Measurements from ENCODE around the gene HHAT.
"Not testable (repeated sequence)": the region's sequence is repeated elsewhere in the genome, so short reads cannot be mapped to it uniquely, and the experiment has no call there.

Gene HHAT

DNA sequence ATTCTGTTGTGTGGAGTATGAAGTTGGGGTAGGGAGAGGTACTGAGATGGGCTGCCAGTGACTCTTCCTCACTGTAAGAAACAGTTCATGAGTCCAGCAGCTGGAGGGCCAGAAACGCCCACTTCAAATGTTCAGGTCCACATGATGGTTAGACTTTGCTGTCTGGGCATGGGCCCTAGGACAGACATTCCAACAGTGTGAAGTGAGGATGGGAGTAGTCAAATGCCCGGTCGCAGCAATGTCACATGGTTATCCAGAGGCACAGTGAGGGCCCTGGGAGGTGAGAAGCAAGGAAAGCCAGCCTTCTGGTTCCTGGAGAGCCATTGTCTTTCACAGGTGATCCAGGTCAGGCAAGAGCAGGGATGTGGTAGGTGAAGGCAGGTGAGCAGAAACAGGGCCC lies 304.4 kb downstream of the HHAT start:
- no peak for ATAC-seq
- Mint-ChIP-seq H3K36me3 (no peaks in the 10 kb centered on the region), H3K4me1 (no peaks in the 10 kb centered on the region)

DNA sequence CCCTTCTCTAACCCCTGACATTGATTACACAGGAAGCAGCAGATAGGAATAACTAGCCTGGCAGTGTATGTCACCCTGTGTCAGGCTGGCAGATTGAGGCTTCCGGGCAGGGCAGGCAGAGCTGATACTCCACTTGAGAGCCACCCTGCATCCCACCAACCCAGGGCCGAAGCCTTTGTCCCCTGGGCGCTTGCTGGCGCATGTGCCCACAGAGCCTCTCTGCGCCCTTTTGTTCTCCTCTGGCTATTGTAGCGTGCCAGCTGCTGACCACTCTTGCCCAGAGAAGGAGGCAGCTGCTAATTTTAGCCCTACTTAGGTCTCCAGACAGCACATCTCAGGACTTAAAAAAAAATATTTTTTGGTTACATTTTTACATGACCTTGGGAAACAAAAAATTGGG lies 304.9 kb downstream of the HHAT start:
- Mint-ChIP-seq H3K4me3 (no peak overlapping the region), H3K4me1 (no peaks in the 10 kb centered on the region), H3K36me3 (no peaks in the 10 kb centered on the region), H3K9me3 (no peaks in the 10 kb centered on the region), H3K27ac (no peak overlapping the region)
- ATAC-seq (no peak), DNase-seq (ENCODE audit: low spot score in 2 of 2) (no peak)

More for the DNA sequence above, 304.4 kb downstream of the HHAT start:
- H3K4me3 Mint-ChIP-seq, result no peak overlapping the region
- no peak overlapping the region for H3K27ac Mint-ChIP-seq
- no peaks in the 10 kb centered on the region for H3K9me3 Mint-ChIP-seq
- DNase-seq (ENCODE audit: low spot score in 2 of 2), result no peak

DNA sequence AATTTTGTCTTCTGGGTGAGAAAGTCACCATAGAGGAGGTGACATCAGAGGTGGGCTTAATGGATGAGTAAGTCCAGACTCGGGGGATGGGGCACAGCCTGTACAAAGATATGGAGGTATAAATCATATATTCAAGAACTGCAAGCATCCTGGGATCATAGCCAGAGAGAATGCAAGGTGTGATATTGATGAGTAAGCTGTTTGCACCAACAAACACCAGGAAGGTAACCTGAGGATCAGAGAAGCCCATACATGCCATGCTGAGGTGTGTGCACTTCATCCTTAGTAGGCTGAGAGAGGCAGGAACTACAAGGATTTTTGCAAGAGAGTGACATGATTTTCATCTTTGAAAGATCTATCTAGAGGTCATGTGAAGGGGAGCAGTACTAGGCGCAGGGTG lies 306.4 kb downstream of the HHAT start:
- ATAC-seq (no peak), DNase-seq (ENCODE audit: low spot score in 2 of 2) (no peak)
- no peaks in the 10 kb centered on the region for H3K36me3 Mint-ChIP-seq
- no peak overlapping the region for H3K4me3 Mint-ChIP-seq
- no peaks in the 10 kb centered on the region for H3K4me1 Mint-ChIP-seq
- H3K27ac Mint-ChIP-seq, result no peak overlapping the region
- no peaks in the 10 kb centered on the region for H3K9me3 Mint-ChIP-seq

DNA sequence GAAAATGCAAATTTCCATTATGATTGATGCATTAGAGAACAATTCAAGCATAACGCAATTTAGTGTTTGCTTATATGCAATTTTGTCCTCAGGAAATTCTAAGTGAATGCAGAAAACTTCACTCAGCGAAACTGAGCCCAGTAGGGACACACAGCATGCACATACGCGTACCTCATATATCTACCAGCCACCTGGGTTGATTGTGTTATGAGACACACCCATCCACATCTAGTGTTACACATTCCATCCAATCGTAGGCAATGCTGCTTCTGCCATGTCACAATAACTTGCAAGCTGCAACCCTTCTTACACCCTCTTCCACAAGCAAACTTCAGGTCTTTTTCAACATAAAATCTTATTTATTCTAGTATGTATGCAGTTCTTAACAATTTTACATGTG lies 312.9 kb downstream of the HHAT start:
- ATAC-seq (no peak), DNase-seq (ENCODE audit: low spot score in 2 of 2) (no peak)
- H3K4me1 Mint-ChIP-seq, result no peaks in the 10 kb centered on the region
- H3K27ac Mint-ChIP-seq, result no peak overlapping the region
- no peaks in the 10 kb centered on the region for H3K36me3 Mint-ChIP-seq
- H3K4me3 Mint-ChIP-seq, result no peak overlapping the region
- no peaks in the 10 kb centered on the region for H3K9me3 Mint-ChIP-seq

DNA sequence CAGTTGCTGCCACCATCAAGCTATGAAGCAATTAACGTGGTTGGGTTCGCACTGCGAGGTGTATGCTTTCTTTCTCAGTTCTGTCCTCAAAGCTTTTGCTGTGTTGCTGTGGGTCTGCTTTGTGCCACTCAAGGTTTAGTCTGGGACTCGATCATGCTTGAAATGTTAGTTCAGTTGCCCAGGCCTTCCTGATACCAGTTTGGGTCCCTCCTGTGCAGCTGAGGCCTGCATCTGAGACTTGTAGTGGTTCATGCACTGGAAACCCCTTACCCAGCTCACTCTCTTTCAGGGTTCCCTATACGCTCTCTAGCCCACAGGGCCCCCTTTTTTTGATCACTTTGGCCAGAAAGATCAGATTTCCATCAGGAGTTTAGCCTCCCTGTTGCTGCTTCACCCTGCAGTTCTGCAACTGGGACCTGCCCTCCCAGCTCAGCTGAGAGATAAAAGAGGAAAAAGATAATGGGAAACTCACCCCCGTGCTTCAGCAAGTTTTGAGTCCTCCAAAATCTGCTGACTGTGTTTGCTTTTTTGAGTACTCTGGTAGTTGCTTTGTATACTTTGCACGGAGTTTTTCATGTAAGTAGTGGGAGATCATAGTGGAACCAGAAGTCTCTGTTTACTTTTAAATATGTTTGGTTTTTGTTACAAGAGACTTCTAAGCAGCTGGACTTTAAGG lies 317.0 kb downstream of the HHAT start:
- no peak for DNase-seq (ENCODE audit: low spot score in 2 of 2)
- Mint-ChIP-seq H3K36me3 (no peaks in the 10 kb centered on the region), H3K27ac (no peak overlapping the region), H3K4me1 (no peaks in the 10 kb centered on the region), H3K4me3 (no peak overlapping the region), H3K9me3 (no peaks in the 10 kb centered on the region)
- no peak for ATAC-seq

DNA sequence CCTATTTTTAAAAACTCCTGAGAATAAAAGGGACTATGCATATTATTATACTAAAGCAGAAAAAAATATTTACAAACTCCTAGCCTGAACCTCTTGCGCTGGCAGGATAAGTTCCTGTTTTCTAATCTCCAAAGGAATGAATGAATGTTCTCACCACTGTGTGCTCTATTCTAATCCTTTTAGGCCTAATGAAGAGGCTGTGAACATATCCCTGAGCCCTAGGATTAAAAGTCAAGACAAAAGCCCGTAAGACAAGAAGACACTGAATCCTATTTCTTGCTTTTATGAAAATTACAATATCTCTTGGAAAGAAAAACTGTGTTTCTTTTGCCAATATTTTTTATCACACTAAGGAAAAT lies 317.5 kb downstream of the HHAT start:
- no peak for ATAC-seq

DNA sequence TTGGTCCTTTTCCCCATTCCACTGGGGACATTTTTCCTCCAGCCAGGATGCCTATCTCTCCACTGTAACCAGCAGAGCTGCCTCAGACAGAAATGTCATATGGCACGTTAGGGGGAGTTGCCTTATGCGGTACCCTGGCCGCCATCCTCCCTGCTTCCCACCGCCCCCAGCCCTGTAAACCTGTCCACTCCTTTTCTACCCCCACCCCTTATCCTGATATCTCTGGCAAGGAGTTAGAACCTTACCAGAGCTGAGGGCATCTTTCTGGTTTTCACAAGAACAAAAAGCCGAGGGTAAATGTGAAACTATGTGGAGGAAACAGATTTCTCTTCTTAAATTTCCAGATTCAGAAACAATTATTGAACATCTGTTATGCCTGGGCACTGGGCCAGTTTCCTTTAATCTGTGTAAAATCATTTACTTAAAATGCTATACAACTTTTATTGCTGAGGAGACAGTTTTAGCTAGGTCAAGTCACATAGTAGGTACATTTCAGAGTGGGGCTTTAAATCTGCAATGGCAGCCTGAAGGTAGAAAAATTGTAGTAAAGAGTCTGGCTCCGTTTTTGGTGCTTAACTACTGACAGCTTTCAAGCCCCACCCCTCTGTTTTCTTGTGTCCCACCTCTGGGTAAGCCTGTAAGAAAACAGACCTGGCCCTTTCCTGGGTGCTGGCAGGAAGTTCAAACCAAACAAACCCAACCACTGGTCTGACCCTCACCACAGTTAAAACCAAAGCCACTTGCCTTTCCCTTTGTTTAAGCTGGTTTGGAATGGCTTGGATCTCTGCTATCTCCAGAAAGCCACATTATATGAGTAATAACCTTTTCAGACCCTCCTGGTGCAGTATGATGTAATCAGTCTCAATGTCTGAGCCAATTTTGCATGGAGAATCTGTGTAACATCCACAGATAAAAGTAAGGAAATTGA lies 319.0 kb downstream of the HHAT start:
- H3K4me1 Mint-ChIP-seq, result no peaks in the 10 kb centered on the region
- no peak overlapping the region for H3K27ac Mint-ChIP-seq
- ATAC-seq, result no peak
- no peaks in the 10 kb centered on the region for H3K36me3 Mint-ChIP-seq
- no peak for DNase-seq (ENCODE audit: low spot score in 2 of 2)
- H3K9me3 Mint-ChIP-seq, result no peaks in the 10 kb centered on the region
- H3K4me3 Mint-ChIP-seq, result no peak overlapping the region

More for the DNA sequence above, 317.5 kb downstream of the HHAT start:
- no peaks in the 10 kb centered on the region for H3K36me3 Mint-ChIP-seq
- H3K4me3 Mint-ChIP-seq, result no peak overlapping the region
- no peaks in the 10 kb centered on the region for H3K9me3 Mint-ChIP-seq
- no peak for DNase-seq (ENCODE audit: low spot score in 2 of 2)
- no peak overlapping the region for H3K27ac Mint-ChIP-seq
- no peaks in the 10 kb centered on the region for H3K4me1 Mint-ChIP-seq

DNA sequence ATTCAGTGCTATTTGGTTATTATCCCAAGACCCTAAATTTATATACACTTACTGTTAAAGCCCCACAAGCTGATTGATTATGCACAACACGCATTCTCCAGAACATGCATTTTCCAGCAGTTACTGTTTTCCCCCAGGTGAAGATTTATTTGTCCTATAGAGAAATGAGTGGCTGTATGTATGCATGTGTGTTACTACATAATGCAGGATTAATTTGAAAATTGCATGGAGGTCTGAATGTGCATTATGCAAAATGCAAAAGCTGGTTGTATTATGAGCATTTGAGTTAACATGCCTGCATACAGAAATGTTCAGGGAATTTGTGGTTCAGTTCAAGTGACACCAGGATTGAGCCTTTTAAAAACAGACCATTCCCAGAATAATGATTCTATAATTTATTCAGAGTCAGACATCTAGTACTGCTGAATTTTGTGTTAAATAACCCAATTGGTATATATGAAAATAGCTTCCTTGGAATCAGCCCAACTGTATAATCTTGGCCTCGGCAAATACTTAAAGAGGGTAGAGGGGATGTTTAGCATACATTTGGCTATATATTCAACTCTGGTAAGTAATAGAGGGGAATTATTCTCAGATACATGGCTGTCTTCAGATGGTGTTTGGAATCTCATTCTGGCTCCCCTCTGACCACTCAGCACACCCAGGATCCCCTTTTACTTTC lies 320.0 kb downstream of the HHAT start:
- Mint-ChIP-seq H3K4me3 (no peak overlapping the region), H3K27ac (no peak overlapping the region), H3K9me3 (peaks cover 1% of the 10 kb centered on the region), H3K4me1 (no peaks in the 10 kb centered on the region), H3K36me3 (no peaks in the 10 kb centered on the region)
- ATAC-seq (no peak), DNase-seq (ENCODE audit: low spot score in 2 of 2) (no peak)

DNA sequence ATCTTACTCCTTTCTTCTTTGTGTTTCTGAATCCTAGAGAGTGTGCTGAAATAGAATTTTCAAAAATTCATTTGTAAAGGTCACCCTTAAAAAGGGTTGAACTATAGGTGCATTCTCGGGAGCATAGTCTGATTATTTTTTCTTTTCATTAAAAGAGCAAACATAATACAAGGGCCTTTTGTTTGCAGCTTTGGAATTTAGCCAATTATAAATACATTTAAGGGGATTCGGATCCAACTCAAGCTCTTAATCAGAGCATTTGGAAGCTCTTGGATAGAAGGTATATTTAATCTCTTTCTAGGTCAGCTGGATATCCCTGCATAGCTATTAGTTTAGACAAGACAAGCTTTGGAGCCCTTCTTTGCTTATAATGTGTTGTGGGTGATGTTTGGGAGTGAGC lies 321.7 kb downstream of the HHAT start:
- DNase-seq (ENCODE audit: low spot score in 2 of 2) (no peak), ATAC-seq (no peak)
- Mint-ChIP-seq H3K9me3 (peaks cover 4% of the 10 kb centered on the region), H3K27ac (no peak overlapping the region), H3K4me3 (no peak overlapping the region), H3K36me3 (no peaks in the 10 kb centered on the region), H3K4me1 (no peaks in the 10 kb centered on the region)

DNA sequence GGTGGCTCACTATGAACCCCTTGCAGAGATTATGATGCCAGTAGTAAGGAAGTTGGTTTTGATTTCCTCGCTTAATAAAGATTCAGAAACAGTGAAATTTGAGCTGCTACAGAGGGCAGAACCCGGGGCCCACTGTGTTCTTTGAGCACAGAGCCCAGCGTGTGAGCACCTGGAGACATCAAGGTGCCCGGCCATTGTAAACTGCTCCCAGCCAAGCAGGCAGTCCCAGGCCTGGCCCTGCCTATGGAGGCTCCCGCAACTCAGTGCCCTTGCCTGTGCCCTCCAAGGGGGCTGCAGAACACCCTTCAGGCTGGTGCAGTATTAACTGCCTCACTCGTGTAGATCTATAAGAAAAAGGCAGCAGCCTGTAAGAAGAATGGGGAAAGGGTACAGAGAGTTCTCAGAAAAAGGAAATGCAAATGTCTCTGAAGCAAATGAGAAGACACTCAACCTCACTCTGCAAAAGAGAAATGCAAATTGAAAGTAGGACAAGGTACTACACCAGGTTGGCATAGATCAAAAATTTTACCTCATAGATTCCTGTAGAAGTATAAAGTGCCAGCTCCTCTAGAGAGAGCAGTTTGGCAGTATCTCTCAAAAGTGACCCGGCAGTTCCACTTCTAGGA lies 323.7 kb downstream of the HHAT start:
- no peaks in the 10 kb centered on the region for H3K36me3 Mint-ChIP-seq
- ATAC-seq (no peak), DNase-seq (ENCODE audit: low spot score in 2 of 2) (no peak)
- peaks cover 4% of the 10 kb centered on the region for H3K9me3 Mint-ChIP-seq
- no peaks in the 10 kb centered on the region for H3K4me1 Mint-ChIP-seq
- no peak overlapping the region for H3K4me3 Mint-ChIP-seq
- no peak overlapping the region for H3K27ac Mint-ChIP-seq

DNA sequence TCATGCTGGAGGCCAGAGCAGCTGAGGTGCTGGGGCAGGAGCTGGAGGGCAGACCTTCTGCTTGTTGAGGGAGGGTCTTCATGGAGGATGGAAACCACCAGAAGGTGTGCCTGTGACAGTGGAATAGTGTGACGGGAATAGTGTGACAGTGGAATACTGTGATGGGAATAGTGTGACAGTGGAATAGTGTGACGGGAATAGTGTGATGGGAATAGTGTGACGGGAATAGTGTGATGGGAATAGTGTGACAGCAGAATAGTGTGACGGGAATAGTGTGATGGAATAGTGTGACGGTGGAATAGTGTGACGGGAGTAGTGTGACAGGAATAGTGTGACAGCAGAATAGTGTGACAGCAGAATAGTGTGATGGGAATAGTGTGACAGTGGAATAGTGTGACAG lies 325.1 kb downstream of the HHAT start:
- no peak overlapping the region for H3K4me3 Mint-ChIP-seq
- H3K27ac Mint-ChIP-seq, result no peak overlapping the region
- peak; percentile 52 for ATAC-seq
- no peaks in the 10 kb centered on the region for H3K4me1 Mint-ChIP-seq
- no peaks in the 10 kb centered on the region for H3K36me3 Mint-ChIP-seq
- no peak for DNase-seq (ENCODE audit: low spot score in 2 of 2)
- peaks cover 4% of the 10 kb centered on the region for H3K9me3 Mint-ChIP-seq

DNA sequence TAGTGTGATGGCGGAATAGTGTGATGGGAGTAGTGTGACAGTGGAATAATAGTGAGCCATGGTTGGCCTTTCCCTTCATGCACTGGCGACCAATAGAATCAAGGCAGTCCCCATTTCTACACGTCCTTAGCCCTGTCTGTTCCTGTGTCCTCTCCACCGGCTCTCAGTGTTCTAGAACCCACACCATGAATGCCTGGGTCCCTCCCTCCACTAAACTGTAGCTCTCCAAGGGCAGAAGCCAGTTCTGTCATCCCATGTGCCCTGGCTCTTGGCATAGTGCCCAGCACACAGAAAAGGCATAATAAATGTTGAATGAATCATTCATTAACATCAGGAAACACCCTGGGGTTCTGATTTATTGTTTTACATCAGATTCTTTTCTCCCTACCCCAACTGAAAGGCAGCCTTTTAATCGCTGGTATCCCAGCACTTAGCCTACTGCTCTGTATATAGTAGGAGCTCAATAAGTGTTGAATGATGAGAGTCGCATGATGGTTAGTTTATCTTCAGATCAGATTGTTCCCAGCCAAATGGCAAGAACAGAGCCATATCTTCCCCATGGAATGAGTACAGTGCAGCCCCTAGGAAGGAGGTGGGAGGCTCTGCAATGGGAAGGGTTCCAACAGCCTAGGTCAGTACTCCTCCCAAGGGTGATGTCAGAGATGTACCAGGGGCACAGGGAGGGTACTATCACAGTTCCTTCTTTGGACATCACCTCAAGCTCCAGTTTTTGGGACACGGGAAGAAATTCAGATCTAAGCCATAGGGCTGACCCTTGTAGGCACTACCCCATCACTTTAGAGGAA lies 325.7 kb downstream of the HHAT start:
- Mint-ChIP-seq H3K36me3 (no peaks in the 10 kb centered on the region), H3K9me3 (peaks cover 4% of the 10 kb centered on the region), H3K4me3 (no peak overlapping the region), H3K27ac (no peak overlapping the region), H3K4me1 (no peaks in the 10 kb centered on the region)
- ATAC-seq (peak; percentile 67), DNase-seq (ENCODE audit: low spot score in 2 of 2) (peak in 1 of 2 donors; percentile 62)

DNA sequence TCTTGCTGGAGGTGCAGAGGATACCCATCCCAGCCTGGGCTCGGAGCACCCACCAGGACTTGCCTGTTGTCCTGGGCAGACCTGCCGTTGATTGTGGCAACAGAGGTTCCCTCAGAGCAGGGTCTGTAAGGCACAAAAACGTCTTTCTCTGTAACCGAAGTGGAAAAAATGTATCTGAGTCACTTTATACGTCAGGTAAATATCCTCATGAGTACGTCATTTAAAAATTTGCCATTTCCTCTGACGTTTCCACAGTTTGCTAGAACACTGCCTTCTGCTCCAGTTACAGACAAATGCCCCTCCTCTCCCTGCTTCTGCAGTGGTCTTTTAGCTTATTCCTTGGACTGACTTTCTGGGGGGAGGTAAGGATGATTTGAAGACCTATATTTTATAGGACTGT lies 326.8 kb downstream of the HHAT start:
- DNase-seq (ENCODE audit: low spot score in 2 of 2) (no peak), ATAC-seq (no peak)
- H3K4me1 Mint-ChIP-seq, result no peaks in the 10 kb centered on the region
- peaks cover 4% of the 10 kb centered on the region for H3K9me3 Mint-ChIP-seq
- H3K27ac Mint-ChIP-seq, result no peak overlapping the region
- no peaks in the 10 kb centered on the region for H3K36me3 Mint-ChIP-seq
- H3K4me3 Mint-ChIP-seq, result no peak overlapping the region

DNA sequence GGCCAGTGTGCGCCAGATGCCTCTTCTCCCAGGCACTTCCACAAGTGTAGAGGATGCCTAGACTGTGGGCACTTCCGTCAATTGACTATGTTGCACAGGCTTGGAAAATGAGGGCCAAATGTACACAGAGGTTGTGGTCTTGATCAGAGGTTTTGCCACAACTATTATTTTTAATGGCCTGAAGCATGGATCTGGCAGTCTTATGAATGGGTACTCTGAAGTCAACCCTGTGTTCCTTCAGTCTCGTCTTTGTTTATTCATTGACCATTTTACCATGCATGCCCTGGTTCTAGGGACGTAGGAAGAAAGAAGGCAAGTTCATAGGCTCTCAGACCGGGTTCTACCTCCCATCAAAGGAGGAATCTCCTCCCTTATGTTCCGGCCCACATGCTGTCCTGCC lies 329.1 kb downstream of the HHAT start:
- no peaks in the 10 kb centered on the region for H3K4me1 Mint-ChIP-seq
- no peak for DNase-seq (ENCODE audit: low spot score in 2 of 2)
- H3K36me3 Mint-ChIP-seq, result no peaks in the 10 kb centered on the region
- H3K4me3 Mint-ChIP-seq, result no peak overlapping the region
- peaks cover 4% of the 10 kb centered on the region for H3K9me3 Mint-ChIP-seq
- no peak for ATAC-seq
- no peak overlapping the region for H3K27ac Mint-ChIP-seq

DNA sequence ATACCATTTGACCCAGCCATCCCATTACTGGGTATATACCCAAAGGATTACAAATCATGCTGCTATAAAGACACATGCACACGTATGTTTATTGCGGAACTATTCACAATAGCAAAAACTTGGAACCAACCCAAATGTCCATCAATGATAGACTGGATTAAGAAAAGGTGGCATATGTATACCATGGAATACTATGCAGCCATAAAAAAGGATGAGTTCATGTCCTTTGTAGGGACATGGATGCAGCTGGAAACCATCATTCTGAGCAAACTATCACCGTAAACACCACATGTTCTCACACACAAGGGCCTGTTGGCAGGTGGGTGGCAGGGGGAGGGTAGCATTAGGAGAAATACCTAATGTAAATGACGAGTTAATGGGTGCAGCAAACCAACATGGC lies 332.8 kb downstream of the HHAT start:
- DNase-seq (ENCODE audit: low spot score in 2 of 2); H3K4me3 Mint-ChIP-seq; H3K4me1 Mint-ChIP-seq; H3K9me3 Mint-ChIP-seq; H3K27ac Mint-ChIP-seq; H3K36me3 Mint-ChIP-seq; ATAC-seq: not testable (repeated sequence)
